ENCODE results near the gene APOA5.

- no peak for TF ChIP-seq CTCF (IDR thresholded peaks at IDR 0.05)
- TF ChIP-seq YY1 (IDR thresholded peaks at IDR 0.05; ENCODE audit: low read depth) = no peak
- no peak for TF ChIP-seq PBX3 (IDR thresholded peaks at IDR 0.05)
- TF ChIP-seq POLR2AphosphoS5 (IDR thresholded peaks at IDR 0.05; ENCODE audit: low read depth, low read length) = no peak
- no peak for TF ChIP-seq MAX (IDR thresholded peaks at IDR 0.05; ENCODE audit: low read depth)
- TF ChIP-seq TAF1 (IDR thresholded peaks at IDR 0.05; ENCODE audit: borderline replicate concordance, low read depth, low read length) = no peak
- no peak for TF ChIP-seq GABPA (IDR thresholded peaks at IDR 0.05; ENCODE audit: low read depth)
These were observed 38.7 kb upstream of the APOA5 start for GRCh38 chr11:116830184-116830912.
